ENCODE measurements around the gene P2RY4. TPM values are rescaled to one million over a fixed set of nuclear protein-coding genes. Genes with fewer than 3 reads are reported as not detected.

The P2RY4 gene
- total and polyA plus RNA-seq, 2 donors (not counting 3 experiments of a cell fraction or from before 2014, with no cell fraction given): 0.22 TPM; not detected in 1

DNA sequence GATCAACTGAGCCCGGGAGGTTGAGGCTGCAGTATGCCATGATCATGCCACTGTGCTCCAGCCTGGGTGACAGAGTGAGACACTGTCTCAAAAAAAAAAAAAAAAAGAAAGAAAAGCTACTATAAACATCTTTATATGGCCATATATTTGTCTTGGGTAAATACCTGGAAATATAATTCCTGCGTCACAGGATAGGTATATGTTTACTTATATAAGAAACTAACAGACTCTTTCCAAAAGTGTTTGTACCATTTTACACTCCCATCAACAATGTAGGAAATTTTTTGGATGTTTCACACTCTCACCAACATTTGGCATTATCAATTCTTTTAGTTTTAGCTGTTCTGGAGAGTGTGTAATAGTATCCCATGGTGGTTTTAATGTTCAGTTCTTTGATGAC, 12.8 kb downstream of the P2RY4 start:
- POLR2A ChIA-PET: no interaction called here
- H3K9me1 ChIP-seq (replicated peaks; ENCODE audit: control insufficient read depth, extremely low read depth, insufficient read depth, low read length): no peaks in the 10 kb centered on the region
- no TSS peak for BruUV-seq (replicated peaks)
- no peaks in the 10 kb centered on the region for H4K20me1 ChIP-seq (replicated peaks; ENCODE audit: control insufficient read depth, extremely low read depth, insufficient read depth, low read length)
- no peak overlapping the region for H2AFZ ChIP-seq (ENCODE audit: low read depth, low read length)
- H3K4me3 ChIP-seq (replicated peaks in 1 of 3; ENCODE audit: insufficient read depth in 1 of 3, low read depth in 1 of 3, low read length in 3 of 3): no peak overlapping the region
- H3K4me1 ChIP-seq (ENCODE audit: control insufficient read depth, extremely low read depth, insufficient read depth, low read length): no peaks in the 10 kb centered on the region
- dilution Hi-C loops (cut with MboI; ENCODE audit: extremely low pct_ligation_motif_present, low sequenced_read_pairs): no loop called here
- FAIRE-seq (no peak), DNase-seq (ENCODE audit: low read depth, low spot score) (no peak)
- no peaks in the 10 kb centered on the region for H3K9me3 ChIP-seq (replicated peaks; ENCODE audit: control insufficient read depth, insufficient read depth, low read length)
- intact Hi-C loops (cut with micrococcal nuclease): no loop called here
- no peaks in the 10 kb centered on the region for H3K27me3 ChIP-seq (ENCODE audit: control insufficient read depth in 2 of 2, insufficient read depth in 2 of 2, low read length in 2 of 2)
- no peak overlapping the region for H3K9ac ChIP-seq (replicated peaks; ENCODE audit: extremely low read depth, insufficient read depth, low read length)
- H3K79me2 ChIP-seq (ENCODE audit: control insufficient read depth, insufficient read depth, low read length): no peaks in the 10 kb centered on the region
- H3K36me3 ChIP-seq (ENCODE audit: control insufficient read depth in 2 of 2, extremely low read depth in 1 of 2, insufficient read depth in 2 of 2, low read length in 2 of 2): no peaks in the 10 kb centered on the region
- H3K27ac ChIP-seq (ENCODE audit: insufficient read depth, low read depth, low read length): no peak overlapping the region
- TF ChIP-seq POLR2AphosphoS5 (IDR thresholded peaks at IDR 0.05; ENCODE audit: insufficient read depth, low read depth, low read length) (no peak), JUN (IDR thresholded peaks at IDR 0.05; ENCODE audit: borderline replicate concordance, insufficient read depth, insufficient read length, low read depth) (no peak), MYC (IDR thresholded peaks at IDR 0.05; ENCODE audit: low read depth, low read length) (no peak), FOS (IDR thresholded peaks at IDR 0.05; ENCODE audit: borderline replicate concordance, insufficient read depth, low read length) (no peak), GATA2 (IDR thresholded peaks at IDR 0.05; ENCODE audit: insufficient read depth, insufficient read length, low read depth, low read length) (no peak)
- TF ChIP-seq, protein P1, sequence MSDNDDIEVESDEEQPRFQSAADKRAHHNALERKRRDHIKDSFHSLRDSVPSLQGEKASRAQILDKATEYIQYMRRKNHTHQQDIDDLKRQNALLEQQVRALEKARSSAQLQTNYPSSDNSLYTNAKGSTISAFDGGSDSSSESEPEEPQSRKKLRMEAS (IDR thresholded peaks at IDR 0.05; ENCODE audit: insufficient read depth, insufficient read length): no peak
- TF ChIP-seq, protein P2, sequence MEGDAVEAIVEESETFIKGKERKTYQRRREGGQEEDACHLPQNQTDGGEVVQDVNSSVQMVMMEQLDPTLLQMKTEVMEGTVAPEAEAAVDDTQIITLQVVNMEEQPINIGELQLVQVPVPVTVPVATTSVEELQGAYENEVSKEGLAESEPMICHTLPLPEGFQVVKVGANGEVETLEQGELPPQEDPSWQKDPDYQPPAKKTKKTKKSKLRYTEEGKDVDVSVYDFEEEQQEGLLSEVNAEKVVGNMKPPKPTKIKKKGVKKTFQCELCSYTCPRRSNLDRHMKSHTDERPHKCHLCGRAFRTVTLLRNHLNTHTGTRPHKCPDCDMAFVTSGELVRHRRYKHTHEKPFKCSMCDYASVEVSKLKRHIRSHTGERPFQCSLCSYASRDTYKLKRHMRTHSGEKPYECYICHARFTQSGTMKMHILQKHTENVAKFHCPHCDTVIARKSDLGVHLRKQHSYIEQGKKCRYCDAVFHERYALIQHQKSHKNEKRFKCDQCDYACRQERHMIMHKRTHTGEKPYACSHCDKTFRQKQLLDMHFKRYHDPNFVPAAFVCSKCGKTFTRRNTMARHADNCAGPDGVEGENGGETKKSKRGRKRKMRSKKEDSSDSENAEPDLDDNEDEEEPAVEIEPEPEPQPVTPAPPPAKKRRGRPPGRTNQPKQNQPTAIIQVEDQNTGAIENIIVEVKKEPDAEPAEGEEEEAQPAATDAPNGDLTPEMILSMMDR (IDR thresholded peaks at IDR 0.05; ENCODE audit: extremely low read depth in 1 of 2, insufficient read depth in 1 of 2, low read depth in 1 of 2, low read length in 2 of 2): no peak
- no peak overlapping the region for H3K4me2 ChIP-seq (ENCODE audit: insufficient read depth, low read length)
- CTCF ChIA-PET: no interaction called here

Data from endothelial cell of umbilical vein (primary cell).